CD4-positive, alpha-beta T cell treated with Interleukin-6 for 4 hours (primary cell): ENCODE results near the gene ESRRA.
"Not testable (repeated sequence)": the region's sequence is repeated elsewhere in the genome, so short reads cannot be mapped to it uniquely, and the experiment has no call there.

ENCODE experiments used
- DNase-seq: peaks from one replicate; pipeline ENCODE4 v3.0.0-alpha.2; 2020; ENCODE audit warnings: mixed read lengths

The ESRRA gene

DNA sequence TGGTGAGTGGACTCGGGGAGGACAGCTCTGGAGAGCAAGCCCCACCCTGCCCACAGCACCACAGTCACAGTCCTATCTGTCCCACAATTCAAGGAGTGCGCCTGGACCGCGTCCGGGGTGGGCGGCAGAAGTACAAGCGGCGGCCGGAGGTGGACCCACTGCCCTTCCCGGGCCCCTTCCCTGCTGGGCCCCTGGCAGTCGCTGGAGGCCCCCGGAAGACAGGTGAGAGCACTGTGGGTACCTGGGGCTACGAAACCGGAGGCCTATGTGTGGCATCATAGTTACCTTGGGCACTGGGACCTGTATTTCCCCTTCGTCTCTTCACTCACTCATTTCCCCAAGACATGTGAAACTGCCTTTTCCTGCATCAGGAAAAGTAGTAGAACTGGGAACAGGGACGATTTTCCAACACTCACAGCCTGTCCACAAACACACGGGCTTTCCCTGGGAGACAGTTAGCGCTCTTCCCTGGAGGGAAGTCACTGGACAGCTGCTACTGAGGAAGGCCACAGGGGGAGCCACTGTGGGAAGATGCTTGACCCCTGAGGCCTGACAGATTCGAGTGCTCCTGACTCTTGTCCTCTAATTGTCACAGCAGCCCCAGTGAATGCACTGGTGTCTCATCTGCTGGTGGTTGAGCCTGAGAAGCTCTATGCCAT is 9.0 kb downstream of the ESRRA start:
- DNase-seq = no peak

DNA sequence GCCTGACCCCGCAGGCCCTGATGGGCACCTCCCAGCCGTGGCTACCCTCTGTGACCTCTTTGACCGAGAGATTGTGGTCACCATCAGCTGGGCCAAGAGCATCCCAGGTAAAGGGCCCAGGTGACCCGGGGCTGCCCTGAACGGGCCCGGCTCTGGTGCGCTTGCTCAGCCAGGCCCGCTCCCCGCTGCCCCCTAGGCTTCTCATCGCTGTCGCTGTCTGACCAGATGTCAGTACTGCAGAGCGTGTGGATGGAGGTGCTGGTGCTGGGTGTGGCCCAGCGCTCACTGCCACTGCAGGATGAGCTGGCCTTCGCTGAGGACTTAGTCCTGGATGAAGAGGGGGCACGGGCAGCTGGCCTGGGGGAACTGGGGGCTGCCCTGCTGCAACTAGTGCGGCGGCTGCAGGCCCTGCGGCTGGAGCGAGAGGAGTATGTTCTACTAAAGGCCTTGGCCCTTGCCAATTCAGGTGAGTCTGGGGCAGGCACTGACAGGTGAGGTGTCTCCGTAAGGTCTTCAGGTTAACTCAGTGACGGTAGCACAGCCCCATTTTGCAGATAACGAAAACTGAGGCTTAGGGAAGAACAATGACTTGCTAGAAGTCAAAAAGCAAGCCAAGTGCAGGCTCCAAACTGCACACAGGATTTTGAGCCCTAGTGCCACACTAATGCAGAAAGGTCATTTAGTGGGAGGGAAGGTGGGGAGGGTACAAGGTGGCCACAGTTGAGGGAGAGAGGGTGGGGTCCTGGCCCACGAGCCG is 9.7 kb downstream of the ESRRA start:
- DNase-seq = no peak

DNA sequence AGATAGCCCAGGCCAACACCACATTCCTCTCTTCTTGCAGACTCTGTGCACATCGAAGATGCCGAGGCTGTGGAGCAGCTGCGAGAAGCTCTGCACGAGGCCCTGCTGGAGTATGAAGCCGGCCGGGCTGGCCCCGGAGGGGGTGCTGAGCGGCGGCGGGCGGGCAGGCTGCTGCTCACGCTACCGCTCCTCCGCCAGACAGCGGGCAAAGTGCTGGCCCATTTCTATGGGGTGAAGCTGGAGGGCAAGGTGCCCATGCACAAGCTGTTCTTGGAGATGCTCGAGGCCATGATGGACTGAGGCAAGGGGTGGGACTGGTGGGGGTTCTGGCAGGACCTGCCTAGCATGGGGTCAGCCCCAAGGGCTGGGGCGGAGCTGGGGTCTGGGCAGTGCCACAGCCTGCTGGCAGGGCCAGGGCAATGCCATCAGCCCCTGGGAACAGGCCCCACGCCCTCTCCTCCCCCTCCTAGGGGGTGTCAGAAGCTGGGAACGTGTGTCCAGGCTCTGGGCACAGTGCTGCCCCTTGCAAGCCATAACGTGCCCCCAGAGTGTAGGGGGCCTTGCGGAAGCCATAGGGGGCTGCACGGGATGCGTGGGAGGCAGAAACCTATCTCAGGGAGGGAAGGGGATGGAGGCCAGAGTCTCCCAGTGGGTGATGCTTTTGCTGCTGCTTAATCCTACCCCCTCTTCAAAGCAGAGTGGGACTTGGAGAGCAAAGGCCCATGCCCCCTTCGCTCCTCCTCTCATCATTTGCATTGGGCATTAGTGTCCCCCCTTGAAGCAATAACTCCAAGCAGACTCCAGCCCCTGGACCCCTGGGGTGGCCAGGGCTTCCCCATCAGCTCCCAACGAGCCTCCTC is 10.6 kb downstream of the ESRRA start:
- not testable (repeated sequence) for DNase-seq

DNA sequence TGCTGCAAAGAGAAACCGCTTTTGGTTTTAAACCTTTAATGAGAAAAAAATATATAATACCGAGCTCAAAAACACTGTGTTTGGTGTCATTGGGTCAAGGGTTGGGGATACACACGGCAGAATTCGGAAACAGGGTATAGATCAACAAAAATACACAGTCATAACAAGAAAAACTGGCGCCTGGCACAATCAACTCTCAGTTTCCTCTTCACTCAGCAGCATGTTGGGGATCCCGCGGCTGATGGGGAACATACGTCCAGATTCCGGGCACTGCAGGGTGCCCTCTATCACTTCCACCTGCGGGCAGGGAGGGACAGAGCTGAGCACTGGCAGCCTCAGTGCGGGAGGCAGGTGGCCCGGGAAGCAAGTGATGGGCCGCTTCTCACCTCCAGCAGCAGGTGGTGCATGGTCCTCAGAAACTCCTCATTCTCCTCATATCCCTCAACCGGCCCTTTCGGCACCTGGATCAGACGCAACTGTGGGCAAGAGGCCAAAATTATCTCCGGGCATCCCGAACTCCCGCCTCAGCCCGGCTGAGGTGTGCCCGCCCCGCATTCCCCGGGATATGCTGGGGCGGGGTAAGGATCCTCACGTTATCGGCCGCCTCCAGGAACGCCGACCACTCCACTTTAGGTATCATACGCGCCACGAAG is 11.5 kb downstream of the ESRRA start:
- peak; percentile 46 for DNase-seq

DNA sequence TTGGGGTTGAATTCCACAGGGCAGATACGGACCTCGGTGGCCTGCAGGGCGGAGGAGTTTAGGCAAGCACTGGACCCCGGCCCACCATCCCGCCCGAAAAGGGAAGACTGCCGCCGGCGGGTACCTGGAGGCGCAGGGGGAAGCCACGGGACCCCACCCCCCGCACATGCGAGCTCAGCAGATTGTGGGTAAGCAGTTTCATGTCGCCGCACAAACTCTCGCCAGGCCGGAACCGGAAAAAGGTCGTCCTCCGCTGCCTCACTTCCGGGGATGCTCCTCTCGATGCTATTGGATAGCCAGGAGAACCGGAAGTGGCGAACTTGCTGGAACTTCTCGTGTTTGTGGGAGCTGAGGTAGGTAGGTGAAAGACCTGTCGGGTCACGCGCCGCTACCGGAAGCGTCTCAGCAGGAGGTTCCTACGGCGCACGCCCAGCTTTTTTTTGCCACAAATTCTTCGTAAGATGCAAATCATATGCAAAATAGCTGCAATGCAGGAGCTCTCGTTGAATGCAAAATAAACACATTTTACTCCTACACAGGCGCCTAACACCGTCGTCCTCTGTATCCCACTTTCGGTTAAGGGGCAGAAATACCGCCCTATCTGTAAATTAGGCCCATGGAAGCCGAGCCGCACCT is 12.1 kb downstream of the ESRRA start, which contains the start of gene TRMT112:
TRMT112 (minus strand) TSS at position 235 of the 636 bp plus-strand sequence; CDS start at position 202, 33 bp downstream.
- peak; percentile 97 for DNase-seq

DNA sequence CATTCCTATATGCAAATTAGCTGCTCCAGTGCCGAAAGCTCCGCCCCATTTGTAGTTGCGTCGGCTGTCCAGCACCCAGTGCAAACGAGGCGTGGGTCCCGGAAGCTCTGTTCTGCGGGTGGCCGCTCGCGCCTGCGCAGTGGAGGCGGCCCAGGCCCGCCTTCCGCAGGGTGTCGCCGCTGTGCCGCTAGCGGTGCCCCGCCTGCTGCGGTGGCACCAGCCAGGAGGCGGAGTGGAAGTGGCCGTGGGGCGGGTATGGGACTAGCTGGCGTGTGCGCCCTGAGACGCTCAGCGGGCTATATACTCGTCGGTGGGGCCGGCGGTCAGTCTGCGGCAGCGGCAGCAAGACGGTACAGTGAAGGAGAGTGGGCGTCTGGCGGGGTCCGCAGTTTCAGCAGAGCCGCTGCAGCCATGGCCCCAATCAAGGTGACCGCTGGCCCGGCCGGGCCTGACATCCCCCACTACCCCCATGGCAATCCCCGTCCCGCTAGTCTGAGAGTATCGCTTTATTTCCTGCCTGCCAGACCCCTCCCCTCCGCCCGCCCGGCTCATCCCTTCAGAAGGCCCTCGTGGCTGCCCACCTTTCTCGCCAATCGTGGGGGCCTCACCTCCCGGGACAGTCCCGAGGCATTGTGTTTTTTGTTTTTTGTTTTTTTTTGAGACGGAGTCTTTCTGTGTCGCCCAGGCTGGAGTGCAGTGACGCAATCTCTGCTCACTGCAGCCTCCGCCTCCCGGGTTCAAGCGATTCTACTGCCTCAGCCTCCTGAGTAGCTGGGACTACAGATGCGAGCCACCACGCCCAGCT is 12.8 kb downstream of the ESRRA start, which contains the start of gene PRDX5:
PRDX5 (plus strand) TSS at position 161 of the 805 bp plus-strand sequence; CDS start at position 256, 95 bp downstream.
- DNase-seq = peak; percentile 96

DNA sequence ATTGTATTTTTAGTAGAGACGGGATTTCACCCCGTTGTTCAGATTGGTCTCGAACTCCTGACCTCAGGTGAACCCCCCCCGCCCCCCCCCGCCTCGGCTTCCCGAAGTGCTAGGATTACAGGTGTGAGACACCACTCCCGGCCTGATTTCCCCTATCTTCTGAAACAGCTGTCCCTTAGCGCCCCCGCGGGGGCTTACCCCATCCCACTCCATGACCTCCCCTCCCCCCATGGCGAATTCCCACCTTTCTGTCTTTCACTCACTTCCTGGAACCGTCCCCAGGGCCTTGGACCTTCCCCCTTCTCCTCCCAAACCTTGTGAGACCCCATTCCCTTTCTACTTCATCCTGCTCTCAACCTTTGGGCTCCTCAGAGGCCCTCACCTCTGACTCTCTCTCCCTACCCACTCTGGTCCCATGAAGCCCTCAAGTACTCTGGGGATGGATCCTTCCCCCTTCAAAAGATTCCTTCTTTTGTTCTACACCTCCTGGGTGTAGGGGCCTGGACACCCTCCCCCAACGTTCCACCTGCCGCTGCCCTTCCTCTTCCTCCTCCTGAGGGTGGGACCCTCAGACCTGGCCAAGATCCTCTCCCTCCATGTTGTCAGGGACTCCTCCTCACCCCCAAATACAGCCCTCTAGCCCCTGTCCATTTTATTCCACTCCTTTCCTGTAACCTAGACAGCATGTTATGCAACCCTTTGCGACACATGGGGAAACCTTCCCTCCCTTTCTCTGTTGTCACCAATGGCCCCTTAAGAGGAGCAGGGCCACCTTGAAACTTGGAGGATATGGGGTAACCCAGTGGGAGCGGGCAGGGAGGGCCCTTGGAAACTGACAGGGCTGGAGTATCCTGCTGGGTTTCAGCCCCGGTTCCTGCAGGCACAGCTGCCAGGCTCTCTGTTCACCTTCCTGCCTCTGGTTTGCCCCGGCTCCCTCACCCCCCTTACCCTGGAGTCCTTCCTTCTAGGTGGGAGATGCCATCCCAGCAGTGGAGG is 13.7 kb downstream of the ESRRA start:
- DNase-seq = no peak

DNA sequence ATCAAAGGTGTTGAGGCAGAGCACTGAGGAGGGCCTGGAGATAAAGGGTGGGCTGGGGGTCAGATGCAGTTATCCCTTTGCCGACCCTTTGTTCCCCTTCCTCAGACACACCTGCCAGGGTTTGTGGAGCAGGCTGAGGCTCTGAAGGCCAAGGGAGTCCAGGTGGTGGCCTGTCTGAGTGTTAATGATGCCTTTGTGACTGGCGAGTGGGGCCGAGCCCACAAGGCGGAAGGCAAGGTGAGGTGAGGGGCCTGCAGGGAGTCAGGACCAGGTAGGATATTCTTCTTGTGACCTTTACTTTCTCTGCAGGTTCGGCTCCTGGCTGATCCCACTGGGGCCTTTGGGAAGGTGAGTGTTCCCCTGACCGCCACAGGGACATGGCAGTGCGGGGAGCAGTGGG is 15.2 kb downstream of the ESRRA start:
- DNase-seq = no peak

DNA sequence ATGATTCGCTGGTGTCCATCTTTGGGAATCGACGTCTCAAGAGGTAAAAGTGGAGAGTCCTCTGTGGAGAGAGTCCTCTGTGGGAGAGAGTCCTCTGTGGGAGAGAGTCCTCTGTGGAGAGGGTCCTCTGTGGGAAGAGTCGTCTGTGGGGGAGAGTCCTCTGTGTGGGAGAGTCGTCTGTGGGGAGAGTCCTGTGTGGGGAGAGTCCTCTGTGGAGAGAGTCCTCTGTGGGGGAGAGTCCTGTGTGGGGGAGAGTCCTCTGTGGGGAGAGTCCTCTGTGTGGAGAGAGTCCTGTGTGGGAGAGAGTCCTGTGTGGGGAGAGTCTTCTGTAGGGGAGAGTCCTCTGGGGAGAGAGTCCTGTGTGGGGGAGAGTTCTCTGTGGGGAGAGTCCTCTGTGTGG is 15.7 kb downstream of the ESRRA start:
- DNase-seq = no peak

DNA sequence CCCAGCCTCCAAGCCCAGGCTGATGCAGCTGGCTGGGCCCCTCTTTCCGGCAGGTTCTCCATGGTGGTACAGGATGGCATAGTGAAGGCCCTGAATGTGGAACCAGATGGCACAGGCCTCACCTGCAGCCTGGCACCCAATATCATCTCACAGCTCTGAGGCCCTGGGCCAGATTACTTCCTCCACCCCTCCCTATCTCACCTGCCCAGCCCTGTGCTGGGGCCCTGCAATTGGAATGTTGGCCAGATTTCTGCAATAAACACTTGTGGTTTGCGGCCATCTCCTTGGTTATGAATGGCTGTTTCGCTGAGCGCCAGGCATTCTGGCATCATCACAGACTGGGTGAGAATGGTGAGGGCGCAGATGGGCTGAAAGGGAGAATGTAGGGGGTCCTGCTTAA is 16.2 kb downstream of the ESRRA start:
- DNase-seq = no peak

DNA sequence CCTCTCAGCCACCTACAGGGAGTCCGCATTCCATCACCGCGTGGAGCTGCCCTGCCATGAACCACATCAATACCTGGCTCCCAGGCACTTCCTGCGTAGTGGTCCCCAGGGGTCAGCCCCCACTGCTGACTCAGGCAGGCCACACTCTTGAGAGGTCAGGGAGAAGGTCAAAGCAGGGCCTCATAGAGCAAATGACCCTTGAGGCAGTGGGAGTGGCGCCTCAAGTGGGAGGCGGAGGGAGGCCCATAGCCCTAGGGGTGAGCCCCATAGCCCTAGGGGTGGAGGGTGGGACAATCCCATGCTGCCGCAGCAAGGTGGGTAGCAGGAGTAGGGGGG is 17.6 kb downstream of the ESRRA start:
- DNase-seq = no peak

DNA sequence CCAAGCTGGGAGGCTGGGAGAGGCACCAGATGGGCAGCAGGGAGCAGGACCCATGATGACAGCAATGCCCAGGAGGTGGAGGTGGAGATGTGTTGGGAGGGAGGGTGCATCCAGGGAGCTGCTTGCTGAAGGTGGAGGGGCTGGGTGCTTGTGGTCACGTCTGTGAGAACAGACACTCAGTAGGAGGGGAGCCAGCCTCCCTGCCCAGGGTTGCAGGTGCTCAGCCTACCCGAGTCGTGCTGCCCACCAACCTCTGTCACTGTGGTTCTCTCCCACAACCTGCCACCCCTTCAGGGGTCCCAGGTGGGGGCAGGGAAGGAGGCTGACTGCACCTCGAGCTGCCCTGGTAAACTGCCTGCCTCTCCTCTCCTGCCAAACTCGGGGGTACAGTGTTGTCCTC is 18.0 kb downstream of the ESRRA start:
- DNase-seq = no peak

DNA sequence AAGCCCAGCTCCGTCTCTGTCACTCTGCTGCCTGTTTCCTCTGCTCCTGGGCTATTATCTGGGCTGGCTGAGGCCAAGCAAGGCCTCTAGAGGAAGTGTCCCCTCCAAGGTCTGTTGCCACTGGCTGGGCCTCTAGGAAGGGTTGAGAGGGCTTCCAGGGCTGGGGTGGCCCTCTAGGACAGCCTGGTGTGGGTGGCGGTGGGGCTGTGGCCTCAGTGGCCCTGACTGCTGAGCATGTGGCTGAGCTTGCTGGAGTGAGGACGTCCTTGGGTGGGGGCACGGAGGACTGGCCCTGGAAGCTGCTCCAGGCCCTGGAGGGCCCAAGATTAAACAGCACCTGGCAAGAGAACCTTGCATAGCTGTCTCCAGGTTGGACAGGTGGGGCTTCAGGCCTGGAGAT is 18.7 kb downstream of the ESRRA start:
- not testable (repeated sequence) for DNase-seq

DNA sequence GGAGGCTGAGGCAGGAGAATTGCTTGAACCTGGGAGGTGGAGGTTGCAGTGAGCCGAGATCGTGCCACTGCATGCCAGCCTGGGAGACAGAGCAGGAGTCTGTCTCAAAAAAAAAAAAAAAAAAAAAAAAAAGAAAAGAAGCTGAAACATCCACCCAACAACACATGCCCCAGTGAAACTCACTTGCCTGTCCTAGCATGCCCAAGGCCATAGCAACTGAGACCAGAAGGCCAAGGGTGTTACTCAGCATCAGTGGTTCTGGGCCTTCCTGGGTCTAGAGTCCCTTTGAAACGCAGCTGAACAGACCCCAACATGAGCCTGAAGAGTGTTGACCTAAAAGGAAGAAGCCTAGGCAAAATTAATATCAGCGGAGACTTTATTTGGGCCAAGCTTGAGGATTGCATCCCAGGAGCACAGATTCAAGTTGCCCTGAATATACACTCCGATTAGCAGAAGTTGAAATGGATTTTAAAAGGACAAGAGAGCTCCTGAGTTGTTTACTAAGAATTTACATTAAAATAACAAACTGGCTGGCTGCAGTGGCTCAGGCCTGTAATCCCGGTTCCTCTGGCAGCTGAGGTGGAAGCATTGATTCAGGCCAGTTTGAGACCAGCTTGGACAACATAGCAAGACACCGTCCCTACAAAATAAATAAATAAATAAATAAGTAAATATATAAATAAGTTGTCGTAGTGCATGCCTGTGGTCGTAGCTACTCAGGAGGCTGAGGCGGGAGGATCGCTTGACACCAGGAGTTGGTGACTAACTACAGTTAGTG is 19.6 kb downstream of the ESRRA start:
- no peak for DNase-seq

DNA sequence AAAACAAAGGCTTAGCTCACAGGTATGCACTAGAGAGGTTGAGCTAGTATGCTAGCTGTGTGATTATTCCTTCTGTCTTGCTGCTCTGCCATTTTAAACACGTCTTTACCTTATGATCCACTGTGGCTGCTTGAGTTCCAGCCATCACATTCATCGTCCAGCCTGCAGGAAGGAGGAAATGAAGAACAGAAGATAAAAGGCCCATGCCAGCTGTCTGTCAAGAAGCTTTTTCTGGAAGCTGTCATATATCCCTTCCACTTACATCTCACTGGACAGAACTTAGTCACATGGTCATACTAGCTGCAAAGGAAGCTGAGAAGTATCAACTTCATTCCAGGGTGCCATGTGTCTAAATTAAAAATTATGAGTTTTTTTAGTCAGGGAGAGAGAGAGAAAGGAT is 22.1 kb downstream of the ESRRA start:
- no peak for DNase-seq

DNA sequence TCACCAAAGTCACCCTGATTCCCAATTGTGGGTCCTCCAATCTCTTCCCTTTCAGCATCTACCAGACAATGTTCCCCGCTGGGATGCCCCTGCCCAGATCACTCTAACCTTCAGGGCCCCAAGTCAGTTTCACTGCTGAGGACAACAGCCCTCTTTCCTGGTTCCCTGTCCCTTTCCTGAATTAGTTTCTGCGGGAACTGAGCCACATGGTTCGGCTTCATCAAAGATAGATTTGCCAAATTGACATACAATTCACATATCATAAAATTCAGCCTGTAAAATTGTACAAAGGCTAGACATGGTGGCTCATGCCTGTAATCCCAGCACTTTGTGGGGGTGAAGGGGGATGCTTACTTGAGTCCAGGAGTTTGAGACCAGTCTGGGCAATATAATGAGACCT is 22.7 kb downstream of the ESRRA start:
- no peak for DNase-seq

DNA sequence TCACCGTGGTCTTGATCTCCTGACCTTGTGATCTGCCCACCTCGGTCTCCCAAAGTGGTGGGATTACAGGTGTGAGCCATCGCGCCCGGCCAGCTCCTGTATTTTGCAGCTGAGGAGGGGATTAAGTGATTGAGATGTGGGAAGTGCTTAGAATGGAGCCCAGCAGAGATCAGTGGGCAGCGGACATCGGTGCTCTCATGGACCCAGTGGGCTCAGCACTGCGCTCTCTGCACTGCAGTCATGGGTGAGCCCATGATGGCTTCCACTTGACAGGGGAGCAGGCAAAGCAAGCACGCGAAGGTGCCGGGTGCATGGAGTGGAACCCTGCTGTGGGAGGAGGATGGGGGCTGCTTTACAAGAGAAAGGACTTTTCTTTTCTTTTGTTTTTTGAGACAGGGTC is 25.6 kb downstream of the ESRRA start:
- no peak for DNase-seq

DNA sequence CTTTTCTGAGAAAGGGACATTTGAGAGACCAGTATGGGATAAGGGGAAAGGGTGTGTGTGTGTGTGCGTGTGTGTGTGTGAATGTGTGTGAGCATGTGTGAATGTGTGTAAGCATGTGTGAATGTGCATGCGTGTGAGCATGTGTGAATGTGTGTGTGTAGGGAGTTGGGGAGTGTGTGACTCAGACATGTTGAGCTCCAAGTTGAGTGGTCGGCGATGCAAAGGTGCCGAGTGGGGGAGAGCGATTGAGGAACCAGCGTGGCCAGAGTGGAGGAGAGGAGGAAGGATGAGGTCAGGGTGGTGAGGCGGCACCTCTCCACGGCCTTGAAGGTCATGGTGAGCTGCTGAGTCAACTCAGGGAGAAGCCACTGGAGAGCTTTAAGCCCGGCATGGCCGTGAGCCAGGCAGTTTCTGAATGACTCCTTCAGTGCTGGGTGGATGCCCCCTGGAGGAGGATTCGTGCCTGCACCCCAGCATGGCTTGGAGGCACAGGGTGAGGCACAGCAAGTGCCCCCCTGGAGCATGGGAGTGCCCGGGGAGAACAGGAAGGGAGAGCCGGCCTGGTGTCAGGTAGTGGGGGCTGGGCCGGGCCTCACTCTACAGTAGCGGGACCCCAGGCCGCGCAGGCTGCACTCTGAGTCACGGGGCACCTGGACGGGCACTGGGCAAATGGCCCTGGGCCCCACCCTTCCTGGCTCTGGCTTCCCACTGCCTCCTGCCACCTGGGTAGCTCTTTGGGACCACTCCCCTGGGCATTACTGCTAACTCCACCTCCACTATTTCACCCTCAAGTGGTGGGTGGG is 26.4 kb downstream of the ESRRA start:
- peak; percentile 75 for DNase-seq

DNA sequence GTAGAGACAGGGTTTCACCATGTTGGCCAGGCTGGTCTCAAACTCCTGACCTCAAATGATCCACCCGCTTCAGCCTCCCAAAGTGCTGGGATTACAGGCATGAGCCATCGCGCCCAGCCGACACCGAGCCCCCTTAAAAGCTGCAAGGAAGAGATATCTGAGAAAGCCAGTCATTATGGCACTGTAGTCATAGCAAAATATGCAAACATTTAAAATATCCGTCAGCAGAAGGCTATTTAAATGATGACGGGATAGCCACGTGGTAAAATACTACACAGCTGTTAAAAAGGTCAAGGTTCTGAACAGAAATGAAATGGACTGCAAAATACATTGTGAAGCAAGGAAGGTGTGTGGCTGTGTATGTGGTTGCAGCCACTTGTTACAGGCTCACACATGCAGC is 28.2 kb downstream of the ESRRA start:
- no peak for DNase-seq
